NCI-H146 (cell line): ENCODE data around the gene KCMF1.

Experiments
- DNase-seq: peaks from one replicate; lab custom pipeline; 2025; lab: John Stamatoyannopoulos, UW

KCMF1 gene

DNA sequence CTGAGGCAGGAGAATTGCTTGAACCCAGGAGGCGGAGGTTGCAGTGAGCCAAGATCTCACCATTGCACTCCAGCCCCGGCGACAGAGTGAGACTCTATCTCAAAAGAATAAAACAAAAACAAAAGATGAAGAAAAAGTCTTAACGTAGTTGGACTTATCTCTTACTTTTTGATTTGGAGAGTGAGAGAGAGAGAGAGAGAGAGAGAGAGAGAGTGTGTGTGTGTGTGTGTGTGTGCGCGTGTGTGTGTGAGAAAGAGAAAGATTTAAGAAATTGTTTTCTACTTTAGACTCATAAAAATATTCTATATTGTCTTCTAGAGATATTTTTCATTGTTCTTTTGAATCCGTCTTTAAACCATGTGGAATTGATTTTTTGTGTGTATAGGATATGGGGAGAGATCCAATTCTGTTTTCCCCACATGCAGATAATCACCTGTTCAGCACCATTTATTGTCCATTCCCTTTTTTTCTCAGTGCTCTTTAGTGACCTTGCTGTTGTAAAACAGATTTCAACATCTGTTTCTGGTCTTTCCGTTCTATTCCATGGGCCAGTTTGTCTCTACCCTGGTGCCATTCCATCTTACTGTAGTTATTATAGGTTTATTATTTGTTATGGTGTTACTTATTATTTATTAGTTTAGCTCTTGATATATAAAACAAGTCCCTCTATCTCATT is 53.5 kb downstream of the KCMF1 start:
- no peak for DNase-seq

DNA sequence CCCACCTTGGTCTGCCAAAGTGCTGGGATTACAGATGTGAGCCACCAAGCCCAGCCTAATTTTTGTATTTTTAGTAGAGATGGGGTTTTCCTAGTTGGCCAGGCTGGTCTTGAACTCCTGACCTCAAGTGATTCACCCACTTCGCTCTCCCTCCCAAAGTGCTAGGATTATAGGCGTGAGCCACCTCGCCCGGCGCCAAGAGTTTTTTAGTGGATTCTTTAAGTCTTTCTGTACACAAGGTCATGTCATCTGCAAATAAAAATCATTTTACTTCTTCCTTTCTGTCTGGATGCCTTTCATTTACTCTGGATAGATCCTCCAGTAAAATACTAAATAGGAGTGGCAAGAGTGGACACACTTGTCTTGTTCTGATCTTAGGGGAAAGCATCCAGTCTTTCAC is 61.7 kb downstream of the KCMF1 start:
- no peak for DNase-seq

GRCh38 chr2:85033388-85033787 is 62.4 kb downstream of the KCMF1 start:
- DNase-seq = no peak

GRCh38 chr2:85034158-85034557 is 63.2 kb downstream of the KCMF1 start:
- DNase-seq = no peak

GRCh38 chr2:85037622-85038021 is 66.7 kb downstream of the KCMF1 start:
- no peak for DNase-seq

GRCh38 chr2:85042330-85042729 is 71.4 kb downstream of the KCMF1 start:
- DNase-seq = no peak

DNA sequence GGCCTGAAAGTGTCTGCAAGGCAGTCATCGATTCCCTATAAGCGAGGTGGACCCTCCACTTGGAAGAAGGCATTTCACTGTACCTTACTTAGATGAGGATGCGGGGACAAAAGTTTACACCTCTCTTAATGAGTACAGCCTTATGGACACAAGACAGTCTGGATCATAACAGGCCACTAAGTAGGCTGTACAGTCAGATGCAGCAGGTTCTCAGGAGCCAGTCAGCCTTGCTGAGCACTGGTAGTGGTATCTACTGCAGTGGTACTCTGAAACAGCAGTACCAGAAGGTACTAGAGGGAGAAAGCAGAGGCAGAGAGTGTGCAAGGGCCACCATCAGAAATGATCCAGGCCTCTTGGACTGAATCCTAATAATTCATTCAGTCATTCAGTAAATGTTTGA is 77.6 kb downstream of the KCMF1 start:
- no peak for DNase-seq

DNA sequence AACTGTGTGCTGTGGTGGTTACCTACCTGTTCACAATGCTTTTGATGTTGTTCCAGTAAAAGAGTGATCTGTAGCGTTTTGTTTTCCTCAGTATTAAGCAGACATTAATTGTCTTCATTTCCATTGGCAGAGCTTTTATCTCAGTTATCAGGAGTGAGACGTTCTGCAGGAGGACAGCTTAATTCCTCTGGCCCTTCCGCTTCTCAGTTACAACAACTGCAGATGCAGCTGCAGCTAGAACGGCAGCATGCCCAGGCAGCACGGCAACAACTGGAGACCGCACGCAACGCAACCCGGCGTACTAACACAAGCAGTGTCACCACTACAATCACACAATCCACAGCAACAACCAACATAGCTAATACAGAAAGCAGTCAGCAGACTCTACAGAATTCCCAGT is 78.3 kb downstream of the KCMF1 start:
- DNase-seq = no peak

DNA sequence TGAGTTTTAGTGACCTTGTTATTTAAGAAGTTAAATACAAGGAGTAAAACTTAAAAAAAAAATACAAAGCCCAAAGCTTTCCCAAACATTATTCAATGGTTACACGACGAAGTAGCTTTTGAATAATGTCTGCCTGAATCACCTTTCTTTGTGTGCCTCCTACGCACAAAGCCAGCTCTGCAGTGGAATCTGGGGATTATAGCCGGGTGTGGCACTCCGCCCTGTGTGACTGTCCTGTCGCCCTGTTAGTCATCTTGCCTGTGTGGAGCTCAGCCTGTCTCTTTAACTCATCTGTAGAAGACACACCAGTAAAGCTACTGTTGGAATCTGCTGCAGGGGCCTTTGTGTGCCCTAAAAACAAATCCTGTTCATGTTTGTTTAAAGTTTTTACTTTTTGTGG is 82.8 kb downstream of the KCMF1 start:
- DNase-seq = no peak

DNA sequence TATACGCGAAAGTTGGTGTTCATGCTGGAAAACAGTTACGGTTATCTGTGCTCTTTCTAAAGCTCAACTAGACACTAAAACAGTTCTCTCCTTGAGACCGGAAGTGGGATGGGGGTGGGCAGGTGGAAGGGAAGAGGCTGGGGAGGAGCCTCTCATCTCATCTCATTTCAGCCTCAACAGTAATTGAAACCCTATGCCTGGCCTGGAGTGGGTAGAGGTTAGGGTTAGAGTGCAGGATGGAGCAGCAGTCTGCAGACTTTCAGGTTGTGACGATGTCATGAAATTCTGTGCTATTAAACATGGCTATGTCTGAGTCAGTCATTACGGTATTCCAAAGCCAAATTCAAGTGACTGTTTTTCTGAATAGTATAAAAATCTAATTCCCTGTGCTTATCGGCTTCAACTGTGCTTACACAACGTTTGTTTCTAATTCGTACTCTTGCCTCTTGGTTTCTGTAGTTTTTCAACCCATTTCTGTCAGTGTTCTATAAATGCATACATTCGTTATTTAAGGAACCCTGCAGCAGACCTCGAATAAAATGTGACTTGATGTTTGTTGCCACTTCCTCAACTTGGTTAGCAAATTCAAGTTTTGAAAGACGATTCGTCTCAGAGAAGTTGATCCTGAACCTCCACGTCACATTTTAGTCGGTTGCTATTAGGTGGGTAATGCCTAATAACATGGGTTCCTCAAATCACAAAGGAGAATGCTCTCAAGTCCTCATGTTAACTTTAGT is 86.4 kb downstream of the KCMF1 start:
- DNase-seq = no peak

DNA sequence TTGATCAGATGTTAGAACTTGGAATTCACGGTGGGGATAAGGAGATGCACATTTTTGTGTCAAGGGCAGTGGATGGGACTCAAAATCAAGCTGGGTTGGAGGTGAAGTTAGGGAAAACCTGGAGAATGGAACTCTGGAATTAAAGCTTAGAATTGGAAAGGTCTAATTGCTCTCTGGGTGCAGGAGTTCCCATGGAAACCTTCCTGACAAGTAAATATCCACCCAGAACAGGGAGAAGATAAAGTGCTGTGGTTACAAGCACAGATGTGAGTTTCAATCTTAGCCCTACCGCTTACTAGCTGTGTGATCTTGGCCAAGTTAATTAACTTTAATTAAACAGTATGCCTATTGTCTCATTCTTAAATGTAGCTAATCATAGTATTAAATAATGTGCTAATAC is 90.9 kb downstream of the KCMF1 start:
- DNase-seq = peak; percentile 12

- no peak for DNase-seq
These were observed 91.6 kb downstream of the KCMF1 start for GRCh38 chr2:85062565-85062964.

DNA sequence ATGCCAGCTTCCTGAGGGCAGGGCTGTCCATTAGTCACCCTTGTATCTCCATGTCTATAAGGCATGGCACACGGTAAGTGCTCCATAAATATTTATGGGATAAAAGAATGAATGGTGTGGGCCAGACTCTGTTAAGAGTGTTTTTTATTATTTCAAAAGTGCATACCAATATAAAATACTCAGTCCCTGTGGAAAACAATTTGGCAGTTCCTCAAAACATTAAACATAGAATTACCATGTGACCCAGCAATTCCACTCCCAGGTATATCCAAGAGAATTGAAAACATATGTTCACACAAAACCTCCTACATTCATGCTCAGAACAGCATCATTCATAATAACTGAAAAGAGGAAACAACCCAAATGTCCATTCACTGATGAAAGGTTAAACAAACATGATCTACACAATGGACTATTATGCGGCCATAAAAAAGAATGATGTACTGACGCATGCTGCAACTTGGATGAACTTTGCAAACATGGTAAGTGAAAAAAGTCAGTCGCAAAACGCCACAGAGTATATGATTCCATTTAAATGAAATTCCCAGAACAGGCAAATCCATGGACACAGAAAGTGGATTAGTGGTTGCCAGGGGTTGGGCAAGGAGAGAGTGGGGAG is 93.1 kb downstream of the KCMF1 start:
- DNase-seq = no peak

GRCh38 chr2:85064927-85065577 is 94.1 kb downstream of the KCMF1 start:
- DNase-seq = no peak

- no peak for DNase-seq
These were observed 95.2 kb downstream of the KCMF1 start for GRCh38 chr2:85066006-85066740.

GRCh38 chr2:85066874-85067351 is 96.0 kb downstream of the KCMF1 start:
- DNase-seq = peak; percentile 73

GRCh38 chr2:85071096-85071495 is 100.1 kb downstream of the KCMF1 start:
- DNase-seq = no peak

GRCh38 chr2:85073033-85073432 is 102.1 kb downstream of the KCMF1 start:
- no peak for DNase-seq

DNA sequence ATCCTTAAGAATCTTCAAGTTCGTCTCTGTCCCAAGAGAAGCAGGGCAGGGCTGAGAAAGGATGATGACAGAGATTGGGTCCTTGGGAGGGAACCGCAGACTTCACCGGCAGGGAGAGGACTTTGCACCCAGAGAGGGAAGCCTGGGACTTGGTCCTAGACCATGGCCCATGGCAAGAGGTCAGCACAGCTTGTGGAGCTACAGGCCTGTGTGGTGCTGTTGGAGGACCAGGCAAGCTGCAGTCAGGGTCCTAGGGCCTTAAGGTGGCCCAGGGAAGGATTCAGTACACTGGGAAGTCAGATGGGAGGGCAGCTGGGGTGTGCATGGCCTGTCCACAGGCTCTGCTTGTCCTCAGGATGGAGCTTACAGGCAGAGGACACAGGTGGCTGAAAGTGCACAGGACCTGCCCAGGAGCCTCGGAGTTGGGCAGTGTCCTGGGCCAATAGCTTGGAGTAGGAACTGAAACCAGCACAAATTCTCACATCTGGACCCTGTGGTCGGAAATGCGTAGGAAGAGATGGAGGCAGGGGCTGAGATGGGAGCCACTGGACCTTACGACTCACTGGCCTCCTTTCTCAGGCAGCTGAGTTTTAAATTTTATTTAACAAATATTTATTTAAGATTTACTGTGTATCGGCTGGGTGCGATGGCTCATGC is 105.8 kb downstream of the KCMF1 start:
- DNase-seq = no peak

GRCh38 chr2:85077859-85078419 is 107.0 kb downstream of the KCMF1 start:
- DNase-seq = no peak

DNA sequence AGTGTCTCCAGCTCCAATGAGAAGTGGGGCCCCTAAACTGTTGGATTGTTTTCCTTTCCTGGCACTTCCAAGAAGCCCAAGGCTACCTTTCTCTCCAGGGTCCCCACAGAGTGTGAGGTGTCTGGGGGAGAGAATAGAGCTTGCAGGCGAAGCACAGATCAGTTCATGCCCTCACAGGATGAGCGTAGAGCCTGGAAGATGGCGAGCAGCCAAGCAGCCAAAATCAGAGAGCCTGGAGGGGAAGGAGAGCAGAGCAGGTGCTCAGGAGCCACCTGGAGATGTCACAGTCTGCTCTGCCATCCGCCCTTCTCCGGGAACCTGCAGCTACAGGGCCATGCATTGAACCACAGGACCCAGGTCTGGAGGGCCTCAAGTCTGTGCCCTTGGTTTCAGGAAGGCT is 107.6 kb downstream of the KCMF1 start:
- no peak for DNase-seq
